ENCODE measurements around the gene SYT2.

SYT2 gene

GRCh38 chr1:202713110-202713509 lies 2.9 kb upstream of the SYT2 start:
- H3K4me1 Mint-ChIP-seq = peaks cover 14% of the 10 kb centered on the region
- ATAC-seq (no peak), DNase-seq (no peak)
- no peaks in the 10 kb centered on the region for H3K9me3 Mint-ChIP-seq
- no peak overlapping the region for H3K4me3 Mint-ChIP-seq
- peaks cover 65% of the 10 kb centered on the region for H3K27me3 Mint-ChIP-seq
- no peak overlapping the region for H3K27ac Mint-ChIP-seq

- Mint-ChIP-seq H3K9me3 (no peaks in the 10 kb centered on the region), H3K27me3 (peaks cover 75% of the 10 kb centered on the region), H3K4me1 (peaks cover 14% of the 10 kb centered on the region), H3K4me3 (no peak overlapping the region), H3K27ac (no peak overlapping the region)
- no peak for ATAC-seq
- no peak for DNase-seq
These were observed 1.8 kb upstream of the SYT2 start for GRCh38 chr1:202711949-202712635.

GRCh38 chr1:202709276-202710041 lies 795 bp downstream of the SYT2 start:
- Mint-ChIP-seq H3K9me3 (no peaks in the 10 kb centered on the region), H3K27ac (no peak overlapping the region), H3K27me3 (peaks cover 86% of the 10 kb centered on the region), H3K4me1 (peaks cover 14% of the 10 kb centered on the region), H3K4me3 (peak overlapping the region in 1 of 2 donors; percentile 61)
- ATAC-seq (no peak), DNase-seq (no peak)

DNA sequence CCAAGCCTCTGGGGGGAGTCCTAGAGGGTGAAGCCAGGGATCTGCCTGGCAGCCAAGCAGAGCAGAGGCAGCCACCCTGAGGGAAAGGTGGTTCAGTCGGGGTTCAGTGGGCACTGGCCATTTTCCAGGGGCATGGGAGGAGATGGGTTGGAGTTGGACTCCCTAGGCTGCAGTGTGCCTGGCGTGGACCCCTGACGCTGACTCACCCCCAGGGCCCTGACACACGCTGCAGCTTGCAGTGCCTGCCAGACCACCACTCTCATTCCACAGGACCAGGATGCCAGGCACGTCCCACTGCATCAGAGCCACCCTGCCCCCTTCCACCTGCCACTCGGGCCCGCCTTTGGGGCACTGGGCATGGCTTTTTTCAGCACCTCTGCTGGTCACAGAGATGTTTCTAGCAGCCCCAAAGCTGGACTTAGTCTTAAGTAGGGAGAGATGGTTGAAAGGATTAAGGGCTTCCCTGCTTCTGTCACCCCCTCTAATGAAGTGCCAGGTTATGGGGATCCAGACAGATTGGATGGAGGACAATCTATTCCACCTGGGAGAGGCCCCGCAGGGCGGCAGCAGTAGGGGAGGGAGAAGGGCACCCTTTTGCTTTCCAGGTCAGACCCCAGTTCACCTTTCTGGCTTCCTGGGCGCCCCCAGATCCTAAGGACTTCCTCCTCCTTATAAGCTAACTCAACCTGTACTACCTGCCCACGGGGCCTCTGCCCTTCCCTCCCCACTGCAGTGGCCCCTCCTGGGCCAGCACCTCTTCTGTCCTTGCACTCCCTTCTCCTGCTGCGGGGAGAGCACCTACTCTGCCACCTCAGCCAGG lies 1.6 kb downstream of the SYT2 start:
- Mint-ChIP-seq H3K27ac (no peak overlapping the region), H3K27me3 (peaks cover 94% of the 10 kb centered on the region), H3K9me3 (no peaks in the 10 kb centered on the region), H3K4me3 (peak overlapping the region in 1 of 2 donors; percentile 5), H3K4me1 (peaks cover 14% of the 10 kb centered on the region)
- DNase-seq (no peak), ATAC-seq (peak; percentile 8)

GRCh38 chr1:202706851-202707250 lies 3.4 kb downstream of the SYT2 start:
- Mint-ChIP-seq H3K4me3 (no peak overlapping the region), H3K4me1 (peaks cover 14% of the 10 kb centered on the region), H3K27me3 (peaks cover 97% of the 10 kb centered on the region), H3K27ac (no peak overlapping the region), H3K9me3 (no peaks in the 10 kb centered on the region)
- DNase-seq (no peak), ATAC-seq (no peak)

- peaks cover 77% of the 10 kb centered on the region for H3K27me3 Mint-ChIP-seq
- no peak for DNase-seq
- ATAC-seq = no peak
- no peaks in the 10 kb centered on the region for H3K9me3 Mint-ChIP-seq
- H3K4me3 Mint-ChIP-seq = no peak overlapping the region
- H3K4me1 Mint-ChIP-seq = peaks cover 6% of the 10 kb centered on the region
- no peak overlapping the region for H3K27ac Mint-ChIP-seq
These were observed 5.7 kb downstream of the SYT2 start for GRCh38 chr1:202704601-202705000.

DNA sequence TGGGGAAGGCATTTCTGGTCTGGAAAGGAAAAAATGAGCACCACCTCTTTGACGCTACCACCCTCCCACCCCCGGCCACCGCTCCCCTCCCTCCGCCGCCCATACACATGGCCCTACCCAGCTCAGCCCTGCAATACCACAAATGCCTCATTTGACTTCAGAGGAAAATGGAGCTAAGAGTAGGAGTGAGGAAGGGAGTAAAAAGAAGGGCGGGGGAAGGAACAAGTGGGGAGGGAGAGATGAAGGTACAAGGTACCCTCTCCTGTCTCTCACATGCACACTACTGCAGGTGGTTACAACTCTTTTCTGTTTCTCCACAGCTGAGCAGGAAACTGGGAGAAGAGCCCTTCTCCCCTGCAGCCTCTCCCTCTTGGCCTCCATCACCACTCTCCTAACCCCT lies 7.1 kb downstream of the SYT2 start:
- peaks cover 4% of the 10 kb centered on the region for H3K4me1 Mint-ChIP-seq
- H3K27me3 Mint-ChIP-seq = peaks cover 75% of the 10 kb centered on the region
- ATAC-seq (no peak), DNase-seq (no peak)
- no peak overlapping the region for H3K4me3 Mint-ChIP-seq
- H3K27ac Mint-ChIP-seq = no peak overlapping the region
- no peaks in the 10 kb centered on the region for H3K9me3 Mint-ChIP-seq

- Mint-ChIP-seq H3K27me3 (peaks cover 72% of the 10 kb centered on the region), H3K9me3 (no peaks in the 10 kb centered on the region), H3K4me1 (peaks cover 9% of the 10 kb centered on the region)
These were observed 8.2 kb downstream of the SYT2 start for GRCh38 chr1:202702088-202702487.

GRCh38 chr1:202701200-202701599 lies 9.1 kb downstream of the SYT2 start:
- no peaks in the 10 kb centered on the region for H3K9me3 Mint-ChIP-seq
- no peak overlapping the region for H3K27ac Mint-ChIP-seq
- peaks cover 72% of the 10 kb centered on the region for H3K27me3 Mint-ChIP-seq
- H3K4me3 Mint-ChIP-seq = no peak overlapping the region
- DNase-seq = no peak
- peaks cover 9% of the 10 kb centered on the region for H3K4me1 Mint-ChIP-seq
- no peak for ATAC-seq

More at GRCh38 chr1:202702088-202702487, 8.2 kb downstream of the SYT2 start:
- no peak overlapping the region for H3K27ac Mint-ChIP-seq
- DNase-seq = no peak
- H3K4me3 Mint-ChIP-seq = no peak overlapping the region
- ATAC-seq = no peak

GRCh38 chr1:202700061-202700460 lies 10.2 kb downstream of the SYT2 start:
- Mint-ChIP-seq H3K4me1 (peaks cover 9% of the 10 kb centered on the region), H3K9me3 (no peaks in the 10 kb centered on the region), H3K4me3 (no peak overlapping the region), H3K27ac (no peak overlapping the region), H3K27me3 (peaks cover 72% of the 10 kb centered on the region)
- DNase-seq (no peak), ATAC-seq (no peak)

DNA sequence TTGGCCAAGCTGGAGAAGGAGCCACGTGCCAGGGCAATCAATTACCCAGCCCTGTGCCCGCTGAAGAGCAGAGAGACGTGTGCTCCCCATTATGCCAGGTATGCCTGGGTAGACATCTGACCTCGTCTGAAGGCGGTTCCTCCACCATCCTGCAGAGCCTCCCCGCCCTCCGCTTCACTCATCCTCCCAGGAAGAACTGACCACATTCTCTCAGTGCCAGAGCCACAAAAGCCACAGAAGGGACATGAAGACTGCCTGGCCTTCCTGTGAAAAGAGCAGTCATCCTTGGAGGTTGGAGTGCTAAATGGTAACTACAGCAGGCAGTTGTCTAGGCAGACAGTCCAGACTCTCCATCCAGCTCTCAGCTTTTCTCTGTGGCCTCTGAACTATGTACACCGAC lies 12.0 kb downstream of the SYT2 start:
- Mint-ChIP-seq H3K4me3 (no peak overlapping the region), H3K9me3 (no peaks in the 10 kb centered on the region), H3K27ac (no peak overlapping the region), H3K4me1 (peaks cover 9% of the 10 kb centered on the region), H3K27me3 (peaks cover 73% of the 10 kb centered on the region)
- DNase-seq (no peak), ATAC-seq (no peak)

DNA sequence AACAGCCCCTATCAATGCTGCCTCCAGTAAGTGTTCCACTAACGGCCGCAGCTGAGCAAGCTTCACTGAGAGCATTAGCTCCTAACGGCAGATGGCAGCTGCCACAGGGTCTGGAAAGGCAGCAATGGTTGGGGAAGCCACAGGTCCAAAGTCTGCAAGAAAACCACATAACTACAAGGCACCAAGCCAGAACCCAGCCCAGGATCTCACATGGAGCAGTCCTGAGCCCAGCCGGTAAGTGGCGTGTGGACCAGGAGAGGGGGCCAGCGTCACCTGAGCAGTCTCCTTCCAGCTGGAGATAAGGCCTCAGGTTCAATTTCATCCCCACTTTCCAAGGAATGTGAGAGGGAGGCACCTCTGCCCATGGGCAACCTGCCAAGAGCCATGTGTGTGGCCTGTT lies 13.2 kb downstream of the SYT2 start:
- no peak overlapping the region for H3K4me3 Mint-ChIP-seq
- no peak for DNase-seq
- peaks cover 67% of the 10 kb centered on the region for H3K27me3 Mint-ChIP-seq
- H3K27ac Mint-ChIP-seq = no peak overlapping the region
- peaks cover 9% of the 10 kb centered on the region for H3K4me1 Mint-ChIP-seq
- no peak for ATAC-seq
- no peaks in the 10 kb centered on the region for H3K9me3 Mint-ChIP-seq

- ATAC-seq = no peak
- no peak for DNase-seq
- H3K27me3 Mint-ChIP-seq = peaks cover 80% of the 10 kb centered on the region
- no peak overlapping the region for H3K4me3 Mint-ChIP-seq
- no peaks in the 10 kb centered on the region for H3K9me3 Mint-ChIP-seq
- peaks cover 9% of the 10 kb centered on the region for H3K4me1 Mint-ChIP-seq
- H3K27ac Mint-ChIP-seq = no peak overlapping the region
These were observed 15.9 kb downstream of the SYT2 start for GRCh38 chr1:202694314-202694713.

DNA sequence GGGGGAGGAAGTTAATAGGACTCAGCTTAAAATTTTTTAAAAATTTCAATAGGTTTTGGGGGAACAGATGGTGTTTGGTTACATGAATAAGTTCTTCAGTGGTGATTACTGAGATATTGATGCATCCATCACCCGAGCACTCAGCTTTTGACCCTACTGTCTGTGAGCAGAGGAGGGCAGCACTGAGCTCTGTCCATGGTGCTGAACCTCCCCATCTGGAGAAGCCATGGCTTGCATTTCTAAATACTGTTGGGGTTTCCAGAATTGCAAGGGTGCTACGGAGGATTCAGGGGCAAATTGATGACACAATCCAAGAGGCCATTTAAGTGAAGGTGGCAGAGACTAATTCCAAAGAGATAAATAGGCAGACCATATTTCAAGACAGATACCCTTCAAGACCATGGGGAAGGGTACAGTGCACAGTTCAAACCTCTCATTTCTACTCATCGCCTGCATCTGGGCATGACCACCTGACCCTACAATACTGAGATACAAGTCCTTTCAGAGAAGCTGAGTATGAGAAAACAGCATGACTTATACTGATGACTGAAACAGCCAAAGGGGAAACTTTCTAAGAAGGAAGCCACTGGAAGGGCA lies 17.2 kb downstream of the SYT2 start:
- Mint-ChIP-seq H3K4me3 (no peak overlapping the region), H3K27me3 (peaks cover 78% of the 10 kb centered on the region), H3K9me3 (no peaks in the 10 kb centered on the region), H3K27ac (no peak overlapping the region), H3K4me1 (peaks cover 3% of the 10 kb centered on the region)
- DNase-seq (peak; percentile 50 to 51), ATAC-seq (peak; percentile 67)

- Mint-ChIP-seq H3K4me1 (no peaks in the 10 kb centered on the region), H3K27ac (no peak overlapping the region), H3K9me3 (no peaks in the 10 kb centered on the region), H3K4me3 (no peak overlapping the region), H3K27me3 (peaks cover 82% of the 10 kb centered on the region)
- no peak for ATAC-seq
- no peak for DNase-seq
These were observed 18.4 kb downstream of the SYT2 start for GRCh38 chr1:202691816-202692215.
